GM21717 (cell line): ENCODE results near the gene OR10A5.
"Not testable (repeated sequence)": the region's sequence is repeated elsewhere in the genome, so short reads cannot be mapped to it uniquely, and the experiment has no call there.

Source experiments
- ATAC-seq: cut with Tn5 transposase; IDR thresholded peaks from one replicate; pipeline ENCODE4 v1.9.1; 2021; ENCODE audit warnings: mild to moderate bottlenecking, moderate library complexity; ENCODE audit not compliant: unreplicated experiment

Gene OR10A5

DNA sequence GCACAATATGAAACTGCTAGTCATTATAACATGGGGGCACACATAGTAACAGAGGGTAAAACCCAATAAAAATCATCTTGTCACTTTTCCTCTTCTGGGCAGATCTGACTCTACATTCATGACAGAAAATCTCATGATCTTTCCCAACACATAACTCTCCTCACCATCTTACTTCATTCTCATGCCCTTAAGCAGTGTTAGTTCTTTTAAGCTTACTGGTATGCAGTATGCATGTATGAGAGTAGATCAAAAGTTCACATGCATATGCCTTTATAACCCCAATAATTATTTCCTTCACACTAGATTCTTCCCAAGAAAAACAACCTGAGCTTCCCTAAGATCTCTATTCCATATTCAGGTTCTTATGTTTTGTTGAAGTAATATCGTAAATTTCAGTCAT lies 25.8 kb downstream of the OR10A5 start:
- ATAC-seq: no peak

DNA sequence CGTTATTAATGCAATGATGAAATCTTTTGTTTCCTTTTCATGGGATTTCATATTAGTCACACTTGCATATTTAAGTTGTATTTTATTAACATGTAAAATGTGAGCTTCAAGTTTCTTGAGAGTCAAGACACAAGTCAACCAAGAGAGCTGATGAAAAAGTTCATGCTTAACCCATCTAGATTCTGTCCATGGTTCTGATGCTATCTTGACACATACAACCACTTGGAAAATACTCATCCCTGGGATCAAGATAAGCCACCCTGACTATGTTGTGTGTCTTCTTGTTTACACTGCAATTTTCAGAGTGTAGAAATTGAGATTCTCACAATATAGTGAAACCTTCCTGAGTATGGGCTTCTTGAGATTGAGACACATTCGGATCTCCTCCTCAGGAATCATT lies 30.3 kb downstream of the OR10A5 start:
- no peak for ATAC-seq

DNA sequence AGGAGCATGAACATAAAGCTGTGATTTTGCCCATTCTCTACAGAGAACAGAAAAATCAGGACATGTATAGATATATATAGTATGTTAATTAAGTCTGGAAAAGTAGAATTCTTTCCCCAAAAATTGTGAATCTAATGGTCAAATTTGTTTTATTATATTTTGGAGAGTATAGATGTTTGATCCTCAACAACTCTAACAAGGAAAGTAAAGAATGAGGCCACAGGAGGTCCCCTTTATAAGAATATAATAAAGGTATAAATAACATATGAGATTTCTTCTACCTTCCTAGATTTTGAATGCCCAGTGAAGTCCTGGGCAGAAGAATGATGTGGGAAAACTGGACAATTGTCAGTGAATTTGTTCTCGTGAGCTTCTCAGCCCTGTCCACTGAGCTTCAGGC lies 30.8 kb downstream of the OR10A5 start, which contains the start of gene OR10A4:
Gene OR10A4, plus strand, starts transcription at position 301 of the 400 bp plus-strand sequence. Its CDS starts 23 bp downstream, at position 324.
- no peak for ATAC-seq

DNA sequence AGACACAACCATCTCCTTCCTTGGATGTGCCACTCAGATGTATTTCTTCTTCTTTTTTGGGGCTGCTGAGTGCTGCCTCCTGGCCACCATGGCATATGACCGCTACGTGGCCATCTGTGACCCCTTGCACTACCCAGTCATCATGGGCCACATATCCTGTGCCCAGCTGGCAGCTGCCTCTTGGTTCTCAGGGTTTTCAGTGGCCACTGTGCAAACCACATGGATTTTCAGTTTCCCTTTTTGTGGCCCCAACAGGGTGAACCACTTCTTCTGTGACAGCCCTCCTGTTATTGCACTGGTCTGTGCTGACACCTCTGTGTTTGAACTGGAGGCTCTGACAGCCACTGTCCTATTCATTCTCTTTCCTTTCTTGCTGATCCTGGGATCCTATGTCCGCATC lies 31.4 kb downstream of the OR10A5 start:
- ATAC-seq: no peak

DNA sequence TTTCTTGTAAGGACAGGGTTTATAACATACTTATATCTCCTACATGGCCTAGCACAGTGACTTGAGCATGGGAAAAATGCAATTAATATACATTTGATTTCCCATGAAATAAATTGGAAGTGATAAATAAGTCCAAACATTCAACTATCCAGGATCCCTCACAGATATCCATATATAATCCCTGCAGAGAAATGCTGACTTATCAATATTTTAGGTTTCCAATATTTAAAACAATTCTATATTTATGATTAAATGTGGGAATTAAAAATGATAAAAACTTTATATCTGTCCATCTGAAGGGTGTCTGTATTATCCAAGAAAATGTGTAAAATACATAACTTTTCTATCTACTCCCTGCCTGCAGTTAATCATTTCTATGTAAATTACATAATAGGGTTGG lies 37.3 kb downstream of the OR10A5 start:
- ATAC-seq: no peak

DNA sequence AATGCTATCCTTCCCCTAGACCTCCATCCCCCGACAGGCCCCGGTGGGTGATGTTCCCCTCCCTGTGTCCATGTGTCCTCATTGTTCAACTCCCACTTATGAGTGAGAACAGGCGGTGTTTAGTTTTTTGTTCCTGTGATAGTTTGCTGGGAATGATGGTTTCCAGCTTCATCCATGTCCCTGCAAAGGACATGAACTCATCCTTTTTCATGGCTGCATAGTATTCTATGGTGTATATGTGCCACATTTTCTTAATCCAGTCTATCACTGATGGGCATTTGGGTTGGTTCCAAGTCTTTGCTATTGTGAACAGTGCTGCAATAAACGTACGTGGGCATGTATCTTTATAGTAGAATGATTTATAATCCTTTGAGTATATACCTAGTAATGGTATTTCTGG lies 42.2 kb downstream of the OR10A5 start:
- not testable (repeated sequence) for ATAC-seq

DNA sequence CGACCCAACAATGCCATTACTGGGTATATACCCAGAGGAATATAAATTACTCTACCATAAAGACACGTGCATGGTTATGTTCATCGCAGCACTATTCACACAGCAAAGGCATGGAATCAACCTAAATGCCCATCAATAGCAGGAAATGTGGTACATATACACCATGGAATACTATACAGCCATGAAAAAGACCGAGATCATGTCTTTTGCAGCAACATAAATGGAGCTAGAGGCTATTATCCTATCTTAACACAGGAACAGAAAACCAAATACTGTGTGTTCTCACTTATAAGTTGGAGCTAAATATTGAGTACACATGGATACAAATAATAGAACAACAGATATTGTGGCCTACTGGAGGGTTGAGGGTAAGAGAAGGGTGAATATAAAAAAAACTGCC lies 43.3 kb downstream of the OR10A5 start:
- ATAC-seq: no peak

DNA sequence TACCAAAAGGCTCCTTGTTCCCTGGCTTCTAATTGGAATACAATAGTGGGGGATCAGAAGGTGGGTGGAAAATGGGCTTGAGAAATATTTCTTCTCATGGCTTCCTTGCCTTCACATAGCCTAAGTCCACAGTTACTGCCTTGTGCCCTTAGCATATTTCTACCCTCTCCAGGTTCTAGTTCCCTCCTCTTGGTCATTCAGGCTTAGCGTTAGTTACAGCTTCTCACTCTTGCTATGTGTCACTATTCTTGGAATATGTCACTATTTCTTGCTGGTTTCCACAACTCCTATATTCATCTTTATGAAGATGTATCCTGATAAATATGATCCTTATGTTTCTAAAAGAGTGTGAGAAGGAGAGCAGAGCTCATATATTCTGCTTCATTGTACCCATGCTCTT lies 44.4 kb downstream of the OR10A5 start:
- no peak for ATAC-seq

DNA sequence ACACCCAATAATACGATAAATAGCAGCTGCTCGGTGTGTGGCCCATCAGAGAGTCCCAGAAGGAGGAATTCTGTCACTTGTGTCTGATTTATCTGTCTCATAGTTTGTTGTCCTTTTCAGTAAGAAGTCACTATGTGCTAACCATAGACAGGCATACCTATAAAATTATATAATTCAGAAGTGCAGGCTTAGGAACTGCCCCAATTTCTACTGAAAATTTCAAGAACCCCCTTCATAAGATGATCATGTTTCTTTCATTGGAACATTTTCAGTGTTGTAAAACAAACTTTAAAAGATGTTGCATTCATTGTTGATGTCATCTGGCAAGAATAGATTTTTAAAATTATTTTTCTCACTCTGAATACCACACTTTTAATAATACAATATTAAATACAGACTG lies 46.9 kb downstream of the OR10A5 start, which contains the start of gene OR2D2:
Gene OR2D2, minus strand, starts transcription at position 101 of the 400 bp plus-strand sequence. Its CDS starts 0 bp downstream, at position 101.
- ATAC-seq: no peak

DNA sequence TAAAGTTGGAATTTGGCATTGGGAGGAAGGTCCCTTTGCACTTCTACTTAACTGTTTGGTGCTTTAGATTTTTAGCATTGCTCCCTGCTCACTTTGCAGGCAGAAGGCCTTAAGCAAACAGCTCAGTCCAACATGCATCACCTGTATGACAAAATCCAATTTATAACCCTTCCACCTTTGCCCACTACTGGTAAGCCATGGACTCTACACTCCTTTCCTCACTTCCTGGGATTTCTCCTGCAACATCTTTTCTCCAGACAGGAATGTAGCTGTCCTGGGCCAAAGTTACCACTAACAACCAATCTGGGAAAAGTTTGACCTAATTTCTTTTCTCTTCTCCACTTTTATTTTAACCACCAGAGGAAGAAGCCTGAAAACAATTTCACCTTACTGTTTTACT lies 48.6 kb downstream of the OR10A5 start:
- no peak for ATAC-seq

DNA sequence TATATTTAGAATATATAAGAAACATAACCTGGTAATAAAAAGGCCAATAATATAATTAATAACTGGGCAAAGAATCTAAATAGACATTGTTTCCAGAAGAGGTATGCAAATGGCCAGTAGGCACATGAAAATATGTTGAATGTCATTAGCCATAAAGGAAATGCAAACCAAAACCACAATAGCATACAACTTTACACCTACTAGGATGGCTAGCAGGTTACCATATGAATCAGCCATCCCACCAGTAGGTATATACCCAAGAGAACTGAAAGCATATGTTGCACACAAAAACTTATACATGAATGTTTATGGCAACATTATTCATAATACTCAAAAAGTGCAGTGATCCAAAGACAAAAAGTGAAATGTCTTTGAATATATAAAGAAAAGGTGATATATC lies 49.5 kb downstream of the OR10A5 start:
- peak; percentile 94 for ATAC-seq
